Measurements from ENCODE around the gene DUXB. TPM values are rescaled to one million over a fixed set of nuclear protein-coding genes. Genes with fewer than 3 reads are reported as not detected.

Gene DUXB
- polyA plus RNA-seq, 3 donors, result not detected

- Mint-ChIP-seq H3K27me3 (ENCODE audit: low read depth in 3 of 3) (peaks cover 0 to 3% (median 1%) of the 10 kb centered on the region in 3 donors), H3K4me1 (no peaks in the 10 kb centered on the region), H3K4me3 (no peak overlapping the region), H3K27ac (no peak overlapping the region), H3K36me3 (no peaks in the 10 kb centered on the region), H3K9me3 (peaks cover 5 to 32% (median 12%) of the 10 kb centered on the region in 7 donors)
- Histone ChIP-seq H3K27ac (ENCODE audit: low read depth in 1 of 2, low read length in 2 of 2) (no peak overlapping the region), H3K4me3 (replicated peaks in 1 of 3; ENCODE audit: low read depth in 2 of 3, low read length in 3 of 3) (no peak overlapping the region), H3K9me3 (replicated peaks in 1 of 2; ENCODE audit: control insufficient read depth in 1 of 2, insufficient read depth in 1 of 2, low read length in 2 of 2) (peaks cover 12 to 17% of the 10 kb centered on the region in 2 donors), H3K4me1 (ENCODE audit: control insufficient read depth in 1 of 2, insufficient read depth in 2 of 2, low read length in 2 of 2) (no peaks in the 10 kb centered on the region), H3K27me3 (ENCODE audit: control insufficient read depth in 2 of 2, insufficient read depth in 2 of 2, low read length in 2 of 2) (no peaks in the 10 kb centered on the region), H3K79me2 (ENCODE audit: insufficient read depth, low read length) (no peaks in the 10 kb centered on the region), H2AFZ (ENCODE audit: insufficient read depth, low read depth, low read length, poor library complexity, severe bottlenecking) (no peak overlapping the region), H4K20me1 (ENCODE audit: insufficient read depth, low read length) (no peaks in the 10 kb centered on the region), H3K36me3 (replicated peaks in 1 of 2; ENCODE audit: control insufficient read depth in 1 of 2, insufficient read depth in 2 of 2, low read length in 2 of 2) (no peaks in the 10 kb centered on the region), H3K9ac (ENCODE audit: insufficient read depth, low read length, poor library complexity, severe bottlenecking) (no peak overlapping the region), H3K4me2 (replicated peaks; ENCODE audit: extremely low read depth, low read length, poor library complexity, severe bottlenecking) (no peak overlapping the region)
- no peak for TF ChIP-seq CTCF (IDR thresholded peaks at IDR 0.05)
- intact Hi-C loops (cut with micrococcal nuclease), result no loop called here
- WGBS (ENCODE audit: insufficient coverage), result no CpG with 5 or more reads among the region's 3 CpGs
- no peak for DNase-seq
Observed at GRCh38 chr16:75746359-75746758, 45.1 kb upstream of the DUXB start.

GRCh38 chr16:75745823-75746222 lies 44.6 kb upstream of the DUXB start:
- no peaks in the 10 kb centered on the region for H3K36me3 Mint-ChIP-seq
- no peaks in the 10 kb centered on the region for H3K4me1 Mint-ChIP-seq
- Histone ChIP-seq H3K36me3 (replicated peaks in 1 of 2; ENCODE audit: control insufficient read depth in 1 of 2, insufficient read depth in 2 of 2, low read length in 2 of 2) (no peaks in the 10 kb centered on the region), H3K4me1 (ENCODE audit: control insufficient read depth in 1 of 2, insufficient read depth in 2 of 2, low read length in 2 of 2) (no peaks in the 10 kb centered on the region), H3K4me2 (replicated peaks; ENCODE audit: extremely low read depth, low read length, poor library complexity, severe bottlenecking) (no peak overlapping the region), H3K27ac (ENCODE audit: low read depth in 1 of 2, low read length in 2 of 2) (no peak overlapping the region), H3K9ac (ENCODE audit: insufficient read depth, low read length, poor library complexity, severe bottlenecking) (no peak overlapping the region), H4K20me1 (ENCODE audit: insufficient read depth, low read length) (no peaks in the 10 kb centered on the region), H3K27me3 (ENCODE audit: control insufficient read depth in 2 of 2, insufficient read depth in 2 of 2, low read length in 2 of 2) (no peaks in the 10 kb centered on the region), H2AFZ (ENCODE audit: insufficient read depth, low read depth, low read length, poor library complexity, severe bottlenecking) (no peak overlapping the region), H3K9me3 (replicated peaks in 1 of 2; ENCODE audit: control insufficient read depth in 1 of 2, insufficient read depth in 1 of 2, low read length in 2 of 2) (peaks cover 12 to 20% of the 10 kb centered on the region in 2 donors), H3K79me2 (ENCODE audit: insufficient read depth, low read length) (no peaks in the 10 kb centered on the region), H3K4me3 (replicated peaks in 1 of 3; ENCODE audit: low read depth in 2 of 3, low read length in 3 of 3) (no peak overlapping the region)
- peaks cover 0 to 3% (median 1%) of the 10 kb centered on the region in 3 donors for H3K27me3 Mint-ChIP-seq (ENCODE audit: low read depth in 3 of 3)
- DNase-seq, result no peak
- no peak for TF ChIP-seq CTCF (IDR thresholded peaks at IDR 0.05)
- intact Hi-C loops (cut with micrococcal nuclease), result no loop called here
- peaks cover 5 to 34% (median 12%) of the 10 kb centered on the region in 7 donors for H3K9me3 Mint-ChIP-seq
- WGBS (ENCODE audit: insufficient coverage), result 100% methylated on average over 1 of the region's 1 CpG
- H3K27ac Mint-ChIP-seq, result no peak overlapping the region
- H3K4me3 Mint-ChIP-seq, result no peak overlapping the region

Measured in CD14-positive monocyte (primary cell).